GM12801 (cell line): Measurements from ENCODE around the gene TFAP2A.

ENCODE experiments used
- TF ChIP-seq, protein P1 (sequence below): IDR thresholded peaks from one replicate; pipeline ENCODE4 v1.5.1; 2011; ENCODE audit warnings: control low read depth; ENCODE audit not compliant: insufficient read length; ENCODE audit errors: extremely low read depth

TFAP2A gene

DNA sequence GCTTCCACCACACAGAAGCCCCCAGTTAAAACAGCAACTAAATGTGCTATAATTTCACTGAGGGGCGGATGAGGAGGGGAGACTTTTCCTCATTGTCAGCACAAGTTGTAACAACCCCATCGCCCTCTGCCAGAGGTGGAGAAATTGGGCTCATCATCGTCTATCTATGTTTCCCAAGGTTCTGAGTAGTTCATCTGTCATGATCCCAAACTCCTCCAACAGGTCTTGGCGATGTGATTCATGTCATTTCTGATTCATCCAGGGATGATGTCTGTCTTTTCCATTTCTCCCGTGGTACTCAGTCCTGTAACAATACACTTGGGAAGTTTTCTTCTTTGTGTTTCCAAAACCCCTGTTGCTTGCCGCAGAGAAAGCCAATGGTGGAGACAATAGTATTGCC lies 51.0 kb downstream of the TFAP2A start:
- TF ChIP-seq, protein P1, sequence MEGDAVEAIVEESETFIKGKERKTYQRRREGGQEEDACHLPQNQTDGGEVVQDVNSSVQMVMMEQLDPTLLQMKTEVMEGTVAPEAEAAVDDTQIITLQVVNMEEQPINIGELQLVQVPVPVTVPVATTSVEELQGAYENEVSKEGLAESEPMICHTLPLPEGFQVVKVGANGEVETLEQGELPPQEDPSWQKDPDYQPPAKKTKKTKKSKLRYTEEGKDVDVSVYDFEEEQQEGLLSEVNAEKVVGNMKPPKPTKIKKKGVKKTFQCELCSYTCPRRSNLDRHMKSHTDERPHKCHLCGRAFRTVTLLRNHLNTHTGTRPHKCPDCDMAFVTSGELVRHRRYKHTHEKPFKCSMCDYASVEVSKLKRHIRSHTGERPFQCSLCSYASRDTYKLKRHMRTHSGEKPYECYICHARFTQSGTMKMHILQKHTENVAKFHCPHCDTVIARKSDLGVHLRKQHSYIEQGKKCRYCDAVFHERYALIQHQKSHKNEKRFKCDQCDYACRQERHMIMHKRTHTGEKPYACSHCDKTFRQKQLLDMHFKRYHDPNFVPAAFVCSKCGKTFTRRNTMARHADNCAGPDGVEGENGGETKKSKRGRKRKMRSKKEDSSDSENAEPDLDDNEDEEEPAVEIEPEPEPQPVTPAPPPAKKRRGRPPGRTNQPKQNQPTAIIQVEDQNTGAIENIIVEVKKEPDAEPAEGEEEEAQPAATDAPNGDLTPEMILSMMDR = no peak

DNA sequence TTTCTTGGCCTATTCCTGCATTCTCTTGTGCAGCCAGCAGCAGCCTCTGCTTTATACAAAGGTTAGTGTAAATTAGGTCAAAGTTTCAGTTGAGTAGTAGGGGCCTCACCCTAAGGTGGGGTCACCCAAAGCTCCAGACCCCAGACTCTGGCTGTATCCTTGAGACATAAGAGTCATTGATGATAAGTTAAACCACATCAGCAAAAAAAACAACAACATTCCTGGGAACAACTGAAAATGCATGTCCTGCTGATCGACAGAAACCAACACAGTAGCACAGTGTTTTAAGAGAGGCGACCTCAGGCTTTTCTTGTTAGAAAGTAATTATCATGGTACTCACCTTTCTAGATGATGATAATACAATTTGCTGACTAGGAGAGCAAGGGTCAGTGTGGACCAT lies 52.6 kb downstream of the TFAP2A start:
- TF ChIP-seq, protein P1 = no peak

DNA sequence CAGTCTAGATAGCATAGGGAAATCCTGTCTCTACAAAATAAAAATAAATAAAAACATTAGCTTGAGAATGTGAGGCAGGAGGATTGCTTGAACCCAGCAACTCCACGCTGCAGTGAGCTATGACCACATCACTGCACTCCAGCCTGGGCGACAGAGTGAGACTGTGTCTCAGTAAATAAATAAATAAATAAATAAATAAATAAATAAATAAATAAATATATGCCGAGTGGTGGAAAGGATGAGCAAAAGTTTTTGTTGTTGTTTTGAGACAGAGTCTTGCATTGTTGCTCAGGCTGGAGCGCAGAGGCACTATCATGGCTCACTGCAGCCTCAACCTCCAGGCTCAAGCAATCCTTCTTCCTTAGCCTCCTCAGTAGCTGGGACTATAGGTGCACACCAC lies 53.4 kb downstream of the TFAP2A start:
- TF ChIP-seq, protein P1 = no peak

DNA sequence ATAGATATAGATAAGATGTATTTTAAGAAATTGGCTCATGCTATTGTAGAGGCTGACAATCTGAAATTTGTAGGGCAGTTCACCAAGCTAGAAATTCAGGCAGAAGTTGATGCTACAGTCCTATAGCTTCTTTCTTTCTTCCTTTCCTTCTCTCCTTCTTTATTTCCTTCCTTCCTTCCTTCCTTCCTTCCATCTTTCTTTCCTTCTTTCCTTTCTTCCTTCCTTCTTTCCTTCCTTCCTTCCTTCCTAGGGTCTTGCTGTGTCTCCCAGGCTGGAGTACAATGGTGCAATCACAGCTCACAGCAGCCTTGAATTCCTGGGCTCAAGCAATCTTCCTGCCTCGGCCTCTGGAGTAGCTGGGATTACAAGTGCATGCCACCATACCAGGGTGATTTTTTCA lies 55.3 kb downstream of the TFAP2A start:
- TF ChIP-seq, protein P1 = no peak

DNA sequence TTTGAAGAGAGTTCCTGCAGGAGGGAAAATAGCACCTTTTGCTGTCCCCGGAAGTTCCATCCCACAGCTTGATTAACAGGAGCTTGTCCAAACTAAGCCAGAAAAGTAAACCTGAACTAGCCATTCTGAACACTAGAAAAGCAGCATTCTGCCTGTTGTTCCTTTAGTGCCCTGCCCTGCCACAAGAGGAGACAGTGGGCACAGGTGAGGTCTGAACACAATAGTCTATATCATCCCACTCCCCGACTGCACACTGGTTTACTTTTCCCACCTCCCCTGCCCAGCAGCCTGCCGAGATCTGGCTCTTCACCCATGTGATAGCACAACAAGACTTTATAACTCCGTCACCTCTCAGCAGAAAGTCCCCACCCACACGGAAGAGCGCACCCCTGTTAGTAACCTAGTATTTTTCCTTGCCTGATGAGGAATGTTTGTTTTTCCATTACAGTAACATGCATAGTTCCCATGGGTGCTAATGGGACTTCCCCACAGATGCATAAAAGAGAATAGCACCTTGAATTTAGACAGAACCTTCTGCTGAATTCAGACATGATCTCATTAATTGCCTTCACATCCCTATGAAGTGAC lies 59.7 kb downstream of the TFAP2A start:
- TF ChIP-seq, protein P1 = no peak

DNA sequence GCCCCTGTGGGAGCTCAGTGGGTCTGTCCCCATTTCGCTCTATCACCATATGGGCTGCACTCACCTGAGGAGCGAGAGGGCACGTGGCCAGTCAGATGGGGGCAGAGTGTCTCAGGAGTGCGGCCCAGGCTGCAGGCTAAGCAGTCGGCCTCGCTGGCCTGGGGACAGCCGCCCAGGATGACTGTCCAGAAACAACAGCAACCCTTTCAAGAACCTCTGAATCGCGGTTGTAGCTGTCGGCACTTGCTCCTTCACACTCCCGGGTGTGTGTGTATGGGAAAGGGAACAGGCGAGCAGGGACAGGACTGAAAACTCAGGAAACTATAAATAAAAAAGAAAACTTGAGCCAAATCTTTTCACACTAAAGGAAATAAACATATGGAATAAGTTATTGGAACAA lies 63.1 kb downstream of the TFAP2A start:
- TF ChIP-seq, protein P1 = no peak

DNA sequence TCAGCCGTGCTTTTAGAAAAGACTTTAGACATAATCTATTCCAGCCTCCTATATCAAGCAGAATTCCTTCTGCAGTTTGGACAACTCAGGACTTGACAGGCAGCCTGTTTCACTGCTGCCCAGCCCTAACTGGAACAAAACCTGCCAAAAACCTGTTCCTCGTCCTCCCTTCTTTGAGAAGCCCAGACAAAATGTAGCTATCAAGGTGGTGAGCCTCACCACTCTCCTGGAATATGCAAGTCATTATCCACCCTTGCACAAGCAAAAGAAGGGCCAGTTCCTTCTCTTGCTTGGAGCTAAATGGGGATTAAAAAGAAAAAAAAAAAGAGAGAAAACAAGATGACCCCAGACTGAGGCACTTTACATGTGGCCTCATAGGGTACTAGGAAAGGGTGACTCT lies 64.2 kb downstream of the TFAP2A start:
- TF ChIP-seq, protein P1 = no peak
